Measurements from ENCODE around the gene PBXIP1. TPM values are rescaled to one million over a fixed set of nuclear protein-coding genes. Genes with fewer than 3 reads are reported as not detected.

PBXIP1 gene
- total and polyA plus RNA-seq, 2 of the 13 experiments (the other 11 are each of a cell fraction or from before 2014, with no cell fraction given): 16.3 to 31.9 TPM

DNA sequence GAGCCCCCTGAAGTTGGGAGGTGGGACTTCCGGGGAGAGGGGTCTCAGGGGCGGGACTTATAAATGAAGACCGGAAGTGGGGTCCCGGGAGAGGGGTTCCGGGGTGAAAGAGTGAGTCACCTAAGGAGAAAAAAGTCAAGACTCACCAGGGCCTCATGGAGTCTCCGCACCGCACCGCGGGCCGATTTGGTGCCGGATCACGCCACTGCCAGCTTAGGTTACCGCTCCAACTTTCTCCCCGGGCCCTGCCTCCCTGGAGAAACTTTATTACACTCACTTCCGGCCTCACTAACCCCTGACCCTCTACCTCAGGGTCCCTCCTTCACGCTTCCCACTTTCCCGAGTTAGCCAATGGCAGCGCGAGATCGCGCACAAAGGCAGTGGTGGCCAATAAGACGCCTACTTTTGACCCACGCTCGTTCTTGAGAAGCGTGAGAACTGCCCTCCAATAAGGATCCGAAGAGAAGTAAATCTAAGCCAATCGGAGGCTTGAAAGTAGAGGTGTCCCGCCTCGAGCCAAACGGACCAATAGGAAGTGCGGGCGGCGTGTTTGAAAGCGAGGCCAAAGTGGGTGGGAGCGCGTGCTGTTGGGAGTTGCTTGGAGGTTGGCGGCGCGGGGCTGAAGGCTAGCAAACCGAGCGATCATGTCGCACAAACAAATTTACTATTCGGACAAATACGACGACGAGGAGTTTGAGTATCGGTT, 18.4 kb upstream of the PBXIP1 start, which contains the start of gene CKS1B (continued):
- TF ChIP-seq KMT2B (CRISPR knock-in tag; IDR thresholded peaks at IDR 0.05): peak; percentile 80
- peak; percentile 100 for TF ChIP-seq MXD4 (CRISPR knock-in tag; IDR thresholded peaks at IDR 0.05)
- no peak for TF ChIP-seq ZNF33B (CRISPR knock-in tag; IDR thresholded peaks at IDR 0.05)
- TF ChIP-seq ZNF274 (CRISPR knock-in tag; IDR thresholded peaks at IDR 0.05): no peak
- peak; percentile 69; the same call in 1 of the 2 replicates for TF ChIP-seq KDM5A (IDR thresholded peaks at IDR 0.05; ENCODE audit: borderline replicate concordance, low read length)
- TF ChIP-seq, protein P1, sequence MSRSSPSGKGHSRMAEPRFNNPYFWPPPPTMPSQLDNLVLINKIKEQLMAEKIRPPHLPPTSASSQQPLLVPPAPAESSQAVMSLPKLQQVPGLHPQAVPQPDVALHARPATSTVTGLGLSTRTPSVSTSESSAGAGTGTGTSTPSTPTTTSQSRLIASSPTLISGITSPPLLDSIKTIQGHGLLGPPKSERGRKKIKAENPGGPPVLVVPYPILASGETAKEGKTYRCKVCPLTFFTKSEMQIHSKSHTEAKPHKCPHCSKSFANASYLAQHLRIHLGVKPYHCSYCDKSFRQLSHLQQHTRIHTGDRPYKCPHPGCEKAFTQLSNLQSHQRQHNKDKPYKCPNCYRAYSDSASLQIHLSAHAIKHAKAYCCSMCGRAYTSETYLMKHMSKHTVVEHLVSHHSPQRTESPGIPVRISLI (CRISPR knock-in tag; IDR thresholded peaks at IDR 0.05; ENCODE audit: borderline replicate concordance): no peak
- no peak for TF ChIP-seq STAT5B (CRISPR knock-in tag; IDR thresholded peaks at IDR 0.05)
- TF ChIP-seq FOXP1 (IDR thresholded peaks at IDR 0.05): no peak
- TF ChIP-seq FOXP1 (CRISPR knock-in tag; IDR thresholded peaks at IDR 0.05): no peak
- TF ChIP-seq MBD4 (IDR thresholded peaks at IDR 0.05; ENCODE audit: borderline replicate concordance, low read length): no peak
- TF ChIP-seq, protein P2, sequence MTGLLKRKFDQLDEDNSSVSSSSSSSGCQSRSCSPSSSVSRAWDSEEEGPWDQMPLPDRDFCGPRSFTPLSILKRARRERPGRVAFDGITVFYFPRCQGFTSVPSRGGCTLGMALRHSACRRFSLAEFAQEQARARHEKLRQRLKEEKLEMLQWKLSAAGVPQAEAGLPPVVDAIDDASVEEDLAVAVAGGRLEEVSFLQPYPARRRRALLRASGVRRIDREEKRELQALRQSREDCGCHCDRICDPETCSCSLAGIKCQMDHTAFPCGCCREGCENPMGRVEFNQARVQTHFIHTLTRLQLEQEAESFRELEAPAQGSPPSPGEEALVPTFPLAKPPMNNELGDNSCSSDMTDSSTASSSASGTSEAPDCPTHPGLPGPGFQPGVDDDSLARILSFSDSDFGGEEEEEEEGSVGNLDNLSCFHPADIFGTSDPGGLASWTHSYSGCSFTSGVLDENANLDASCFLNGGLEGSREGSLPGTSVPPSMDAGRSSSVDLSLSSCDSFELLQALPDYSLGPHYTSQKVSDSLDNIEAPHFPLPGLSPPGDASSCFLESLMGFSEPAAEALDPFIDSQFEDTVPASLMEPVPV (CRISPR knock-in tag; IDR thresholded peaks at IDR 0.05): peak; percentile 91
- no peak for TF ChIP-seq FIP1L1 (IDR thresholded peaks at IDR 0.05; ENCODE audit: borderline replicate concordance, insufficient read depth, low read depth, low read length)
- TF ChIP-seq, protein P3, sequence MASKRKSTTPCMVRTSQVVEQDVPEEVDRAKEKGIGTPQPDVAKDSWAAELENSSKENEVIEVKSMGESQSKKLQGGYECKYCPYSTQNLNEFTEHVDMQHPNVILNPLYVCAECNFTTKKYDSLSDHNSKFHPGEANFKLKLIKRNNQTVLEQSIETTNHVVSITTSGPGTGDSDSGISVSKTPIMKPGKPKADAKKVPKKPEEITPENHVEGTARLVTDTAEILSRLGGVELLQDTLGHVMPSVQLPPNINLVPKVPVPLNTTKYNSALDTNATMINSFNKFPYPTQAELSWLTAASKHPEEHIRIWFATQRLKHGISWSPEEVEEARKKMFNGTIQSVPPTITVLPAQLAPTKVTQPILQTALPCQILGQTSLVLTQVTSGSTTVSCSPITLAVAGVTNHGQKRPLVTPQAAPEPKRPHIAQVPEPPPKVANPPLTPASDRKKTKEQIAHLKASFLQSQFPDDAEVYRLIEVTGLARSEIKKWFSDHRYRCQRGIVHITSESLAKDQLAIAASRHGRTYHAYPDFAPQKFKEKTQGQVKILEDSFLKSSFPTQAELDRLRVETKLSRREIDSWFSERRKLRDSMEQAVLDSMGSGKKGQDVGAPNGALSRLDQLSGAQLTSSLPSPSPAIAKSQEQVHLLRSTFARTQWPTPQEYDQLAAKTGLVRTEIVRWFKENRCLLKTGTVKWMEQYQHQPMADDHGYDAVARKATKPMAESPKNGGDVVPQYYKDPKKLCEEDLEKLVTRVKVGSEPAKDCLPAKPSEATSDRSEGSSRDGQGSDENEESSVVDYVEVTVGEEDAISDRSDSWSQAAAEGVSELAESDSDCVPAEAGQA (IDR thresholded peaks at IDR 0.05; ENCODE audit: low read depth): no peak
- TF ChIP-seq, protein P3 (CRISPR knock-in tag; IDR thresholded peaks at IDR 0.05; ENCODE audit: borderline replicate concordance): no peak
- TF ChIP-seq ZFP36L2 (CRISPR knock-in tag; IDR thresholded peaks at IDR 0.05): no peak
- no peak for TF ChIP-seq ZIK1 (CRISPR knock-in tag; IDR thresholded peaks at IDR 0.05; ENCODE audit: borderline replicate concordance, low read depth)
- TF ChIP-seq ZNF563 (CRISPR knock-in tag; IDR thresholded peaks at IDR 0.05): peak; percentile 66; the same call in 1 of the 2 replicates
- TF ChIP-seq MED8 (CRISPR knock-in tag; IDR thresholded peaks at IDR 0.05; ENCODE audit: insufficient replicate concordance): no peak
- no peak for TF ChIP-seq RBAK (CRISPR knock-in tag; IDR thresholded peaks at IDR 0.05)
- TF ChIP-seq MEF2D (CRISPR knock-in tag; IDR thresholded peaks at IDR 0.05): peak; percentile 83; the same call in 1 of the 2 replicates
- TF ChIP-seq, protein P4, sequence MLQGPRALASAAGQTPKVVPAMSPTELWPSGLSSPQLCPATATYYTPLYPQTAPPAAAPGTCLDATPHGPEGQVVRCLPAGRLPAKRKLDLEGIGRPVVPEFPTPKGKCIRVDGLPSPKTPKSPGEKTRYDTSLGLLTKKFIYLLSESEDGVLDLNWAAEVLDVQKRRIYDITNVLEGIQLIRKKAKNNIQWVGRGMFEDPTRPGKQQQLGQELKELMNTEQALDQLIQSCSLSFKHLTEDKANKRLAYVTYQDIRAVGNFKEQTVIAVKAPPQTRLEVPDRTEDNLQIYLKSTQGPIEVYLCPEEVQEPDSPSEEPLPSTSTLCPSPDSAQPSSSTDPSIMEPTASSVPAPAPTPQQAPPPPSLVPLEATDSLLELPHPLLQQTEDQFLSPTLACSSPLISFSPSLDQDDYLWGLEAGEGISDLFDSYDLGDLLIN (CRISPR knock-in tag; IDR thresholded peaks at IDR 0.05; ENCODE audit: borderline replicate concordance): no peak
